ENCODE measurements around the gene STON1. TPM values are rescaled to one million over a fixed set of nuclear protein-coding genes. Genes with fewer than 3 reads are reported as not detected.
"Not testable (repeated sequence)": the region's sequence is repeated elsewhere in the genome, so short reads cannot be mapped to it uniquely, and the experiment has no call there.

Gene STON1
- total RNA-seq, 1 donor from 2014 or later = 0.93 TPM

DNA sequence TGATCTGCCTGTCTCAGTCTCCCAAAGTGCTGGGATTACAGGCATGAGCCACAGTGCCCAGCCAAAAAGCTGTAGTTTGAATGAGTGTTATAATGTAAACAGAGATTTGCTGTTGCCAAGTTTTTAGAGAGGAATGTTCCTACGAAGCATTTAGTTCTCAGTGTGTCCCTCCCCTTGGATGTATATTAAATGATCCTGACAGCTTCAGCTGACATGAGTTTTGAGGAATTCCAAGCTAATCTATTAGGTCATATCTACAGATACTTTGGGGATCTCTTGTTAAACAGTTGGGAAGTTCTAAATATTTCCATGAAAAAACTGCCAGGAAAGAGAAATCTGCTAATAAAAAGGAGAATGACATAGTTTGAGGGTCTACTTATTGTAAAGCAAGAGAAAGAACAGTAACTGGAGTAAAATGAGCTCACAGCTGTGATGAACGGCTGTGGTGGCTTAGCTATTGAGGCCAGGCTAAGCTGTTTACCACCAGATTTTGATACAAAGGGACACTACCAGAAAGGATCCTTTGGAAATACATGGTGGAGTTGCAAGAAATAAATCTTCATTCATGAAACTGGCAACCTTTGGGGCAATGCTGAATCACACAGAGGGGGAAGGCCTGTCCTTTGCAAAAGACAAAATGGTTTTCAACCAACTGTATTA, 2.6 kb upstream of the STON1 start:
- DNase-seq (ENCODE audit: low spot score) (no peak), ATAC-seq (no peak)

DNA sequence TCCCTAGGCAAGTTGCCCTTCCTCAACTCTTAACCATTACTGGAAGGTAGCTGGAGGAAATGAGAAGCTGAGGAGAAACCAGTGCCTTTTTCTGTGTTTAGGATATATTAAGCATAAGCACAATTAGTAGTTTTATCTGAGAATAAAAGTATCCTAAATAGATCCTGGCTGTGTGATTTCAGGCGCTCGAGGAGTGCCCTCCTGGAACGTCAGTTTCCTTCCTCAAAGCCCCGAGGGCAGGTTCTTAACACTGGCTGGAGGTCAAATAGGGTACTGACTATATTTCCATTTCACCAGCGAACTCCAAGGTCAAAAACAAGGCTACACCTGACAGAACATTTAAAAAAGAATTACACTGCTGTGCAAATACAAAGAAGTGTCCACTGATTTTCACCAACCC, 1.5 kb upstream of the STON1 start:
- DNase-seq (ENCODE audit: low spot score) (no peak), ATAC-seq (no peak)

DNA sequence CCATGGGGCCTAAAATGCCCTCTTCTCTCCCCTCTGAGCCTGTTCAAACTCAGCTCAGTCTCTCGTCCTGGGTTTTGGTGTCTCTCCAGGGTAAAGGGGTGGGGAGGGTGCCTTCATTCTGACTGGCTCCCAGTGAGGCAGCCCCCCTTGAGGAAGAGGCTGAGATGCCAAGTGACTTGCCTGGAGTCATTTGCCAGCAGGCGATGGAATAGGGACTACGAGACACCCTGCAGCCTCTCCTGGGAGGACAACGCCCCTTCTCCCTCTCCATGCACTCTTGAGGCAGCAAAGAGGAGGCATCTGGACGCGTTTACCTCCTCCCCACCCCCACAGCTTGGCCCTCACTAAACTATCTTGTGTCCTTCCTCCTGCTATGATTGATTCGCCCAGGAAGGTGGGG, 760 bp upstream of the STON1 start:
- ATAC-seq = no peak

DNA sequence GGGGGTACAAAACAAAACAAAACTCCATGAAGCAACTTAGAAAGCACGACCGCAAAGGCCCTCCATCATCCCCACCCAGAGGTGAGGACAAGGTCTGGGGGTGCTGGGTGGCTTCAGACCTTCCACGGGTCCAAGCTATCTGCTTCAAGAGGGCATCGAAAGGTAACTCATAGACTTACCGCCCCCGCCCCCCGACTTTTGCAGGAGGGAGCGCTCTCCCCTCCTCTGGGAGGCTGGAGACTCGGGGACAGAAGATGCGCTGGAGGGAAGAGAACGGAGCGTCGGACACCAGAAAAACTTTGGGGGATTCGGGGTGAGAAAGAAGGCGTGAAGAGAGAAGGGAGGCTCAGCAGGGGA, 300 bp upstream of the STON1 start:
- ATAC-seq (peak; percentile 9), DNase-seq (ENCODE audit: low spot score) (no peak)

More for the DNA sequence above, 760 bp upstream of the STON1 start:
- DNase-seq (ENCODE audit: low spot score) = no peak

DNA sequence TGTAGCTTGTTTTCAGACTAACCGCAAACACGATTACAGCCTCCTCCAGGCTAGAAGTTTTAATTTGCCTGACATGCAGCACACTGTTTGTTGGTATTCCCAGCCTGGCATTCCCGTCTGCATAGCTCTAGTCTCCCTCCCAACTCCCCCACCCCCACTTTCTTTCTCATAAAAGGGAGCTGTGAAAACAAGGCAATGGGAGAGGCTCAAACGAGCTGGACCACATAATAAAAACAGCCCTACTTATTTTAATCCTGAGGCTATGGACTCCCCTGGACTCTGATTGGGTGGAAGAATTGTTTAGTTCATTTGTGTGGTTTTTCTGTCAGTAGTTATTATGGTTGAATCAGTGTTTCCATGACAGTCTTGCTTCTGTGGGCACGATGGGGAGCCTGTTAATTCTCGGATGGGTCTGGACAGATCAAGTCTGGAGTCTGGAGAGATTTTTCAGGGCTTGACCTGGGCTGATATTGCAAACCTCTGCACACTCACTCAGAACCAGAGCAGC, 1.2 kb downstream of the STON1 start:
- no peak for ATAC-seq
- DNase-seq (ENCODE audit: low spot score) = no peak

DNA sequence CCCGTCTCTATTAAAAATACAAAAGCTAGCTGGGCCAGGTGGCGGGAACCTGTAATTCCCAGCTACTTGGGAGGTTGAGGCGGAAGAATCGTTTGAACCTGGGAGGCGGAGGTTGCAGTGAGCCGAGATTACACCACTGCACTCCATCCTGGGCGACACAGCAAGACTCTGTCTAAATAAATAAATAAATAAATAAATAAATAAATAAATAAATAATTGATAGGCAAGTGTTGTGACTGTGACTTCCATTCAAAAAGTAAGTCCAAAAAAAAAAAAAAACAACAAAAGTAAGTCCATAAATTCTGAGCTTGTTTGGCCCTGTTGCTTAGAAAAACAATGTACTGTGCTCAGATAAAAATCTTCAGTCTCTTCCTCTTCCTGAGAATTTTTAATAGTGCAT, 2.2 kb downstream of the STON1 start:
- ATAC-seq (no peak), DNase-seq (ENCODE audit: low spot score) (no peak)

DNA sequence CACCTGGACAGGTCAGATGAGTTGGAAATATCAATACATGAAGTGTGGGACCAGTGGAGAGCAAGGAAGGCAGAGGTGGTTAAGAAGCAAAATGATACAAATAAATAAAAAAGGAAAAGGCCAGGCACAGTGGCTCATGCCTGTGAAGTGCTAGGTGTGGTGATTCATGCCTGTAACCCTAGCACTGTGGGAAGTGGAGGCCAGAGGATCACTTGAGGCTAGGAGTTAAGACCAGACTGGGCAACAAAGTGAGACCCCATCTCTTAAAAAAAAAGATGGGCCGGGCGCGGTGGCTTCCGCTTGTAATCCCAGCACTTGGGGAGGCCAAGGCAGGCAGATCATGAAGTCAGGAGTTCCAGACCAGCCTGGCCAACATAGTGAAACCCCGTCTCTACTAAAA, 2.9 kb downstream of the STON1 start:
- ATAC-seq = no peak

DNA sequence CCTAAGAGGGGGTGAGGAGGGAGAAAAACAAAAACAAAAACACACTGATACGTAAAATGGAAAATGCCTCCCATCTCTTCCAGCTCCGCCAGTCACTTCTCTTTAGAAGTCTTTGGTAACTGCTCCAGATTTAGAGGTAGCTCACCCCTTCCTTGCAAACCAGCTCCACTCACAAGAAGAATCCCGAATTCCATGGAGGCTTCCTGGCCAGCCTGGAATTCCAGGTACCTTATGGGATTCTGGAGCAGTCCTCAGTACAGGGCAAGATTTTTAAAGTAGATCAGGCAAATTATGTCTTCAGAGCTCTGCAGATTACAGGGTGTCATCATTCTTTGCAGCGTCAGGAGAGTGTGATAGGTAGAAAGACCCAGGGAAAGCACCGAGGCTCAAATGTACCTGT, 4.8 kb downstream of the STON1 start:
- DNase-seq (ENCODE audit: low spot score) (no peak), ATAC-seq (no peak)

More for the DNA sequence above, 2.9 kb downstream of the STON1 start:
- DNase-seq (ENCODE audit: low spot score) = no peak

DNA sequence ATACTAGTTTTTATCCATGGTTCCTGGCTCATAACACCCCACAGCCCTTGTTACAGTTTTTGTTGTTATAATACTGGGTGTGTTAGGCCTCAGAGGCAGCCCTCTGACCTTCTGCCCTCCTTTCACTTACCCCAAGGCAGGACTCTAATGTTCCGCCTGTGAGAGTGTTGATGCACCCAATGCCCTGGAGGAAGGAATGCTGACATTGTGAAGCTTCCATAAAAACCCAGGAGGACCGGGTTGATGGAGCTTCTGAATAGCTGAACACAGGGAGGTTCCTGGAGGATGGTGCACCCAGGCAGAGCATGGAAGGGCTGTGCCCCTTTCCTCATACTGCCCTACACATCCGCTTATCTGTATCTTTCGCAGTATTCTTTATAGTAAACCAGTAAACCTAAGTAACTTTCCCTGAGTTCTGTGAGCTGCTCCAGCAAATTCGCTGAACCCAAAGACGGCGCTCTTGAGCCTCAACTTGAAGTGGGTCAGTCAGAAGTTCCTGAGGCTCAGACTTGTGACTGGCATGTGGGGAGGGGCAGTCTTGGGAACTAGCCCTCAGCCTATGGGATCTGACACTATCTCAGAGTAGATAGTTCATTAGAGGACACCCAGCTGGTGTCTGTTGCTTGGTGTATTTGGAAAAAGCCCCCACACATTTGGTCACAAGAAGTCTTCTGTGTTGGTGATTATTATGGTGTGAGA, 10.4 kb downstream of the STON1 start:
- ATAC-seq = no peak
- no peak for DNase-seq (ENCODE audit: low spot score)

DNA sequence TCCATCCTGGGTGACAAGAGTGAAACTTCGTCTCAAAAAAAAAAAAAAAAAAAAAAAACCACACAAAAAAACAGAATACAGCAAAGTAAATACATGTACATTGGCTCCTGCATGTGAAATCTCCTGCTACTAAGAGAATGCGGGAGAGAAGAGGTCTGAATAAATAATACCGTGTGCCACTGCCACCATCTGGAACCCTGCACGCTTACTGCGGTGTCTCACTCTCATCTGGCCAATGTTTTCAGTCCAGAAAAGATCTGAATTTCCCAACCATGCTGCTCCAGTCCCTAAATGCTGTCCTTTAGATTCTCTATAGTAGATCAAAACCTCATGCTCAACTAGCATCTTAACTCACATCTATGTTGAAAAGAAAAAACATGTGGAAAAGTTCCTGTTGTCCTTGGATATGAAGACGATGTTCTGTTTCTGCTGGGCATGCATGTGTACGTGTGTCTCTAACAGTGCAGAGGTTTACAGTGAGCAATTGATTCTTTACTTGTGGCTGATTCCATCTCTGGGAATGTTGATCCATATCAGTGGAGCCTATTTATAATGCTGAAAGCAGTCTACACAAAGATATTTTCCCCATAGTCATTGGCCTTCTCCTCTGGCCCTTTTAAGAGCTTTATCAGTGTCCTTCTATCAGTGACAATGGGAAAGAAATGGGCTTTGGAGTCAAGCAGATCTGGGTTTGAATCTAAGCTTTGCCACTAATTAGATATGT, 11.9 kb downstream of the STON1 start:
- DNase-seq (ENCODE audit: low spot score) (no peak), ATAC-seq (no peak)

DNA sequence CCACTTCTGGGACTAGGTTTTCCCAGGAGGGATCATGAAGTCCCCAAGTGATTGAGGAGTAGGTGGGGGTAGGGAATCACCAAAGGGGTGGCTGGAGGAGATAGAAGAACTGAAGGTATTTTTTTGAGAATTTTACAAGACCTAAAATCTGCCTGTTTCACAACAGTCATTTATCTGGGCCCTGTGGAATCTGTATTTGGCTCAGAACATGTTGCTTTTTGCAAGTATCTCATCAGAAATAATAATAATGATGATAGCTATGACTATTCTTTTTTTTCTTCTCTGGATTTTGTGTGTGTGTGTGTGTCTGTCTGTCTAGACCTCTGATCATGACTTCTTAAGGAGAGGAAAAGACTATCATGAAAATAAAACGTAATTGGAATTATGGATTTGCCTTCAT, 13.9 kb downstream of the STON1 start:
- no peak for ATAC-seq
- DNase-seq (ENCODE audit: low spot score) = no peak

DNA sequence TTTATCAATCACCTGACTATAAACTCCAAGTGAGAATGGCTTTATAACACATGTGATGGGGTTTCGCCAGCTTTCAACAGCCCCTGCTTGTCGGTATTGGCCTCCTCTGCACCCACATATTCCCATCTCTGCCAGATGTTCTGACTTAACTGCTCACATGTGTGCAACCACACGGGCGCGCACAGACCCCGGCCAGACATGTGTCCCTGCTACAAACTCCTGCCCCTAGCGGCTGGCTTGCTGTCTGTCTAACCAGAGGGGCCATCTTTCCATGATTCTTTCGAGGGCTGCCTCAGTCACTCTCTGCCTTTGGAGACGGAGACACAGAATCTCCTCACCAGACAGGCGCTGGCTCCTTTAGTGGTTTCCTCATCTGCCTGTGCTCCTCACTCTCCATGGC, 15.3 kb downstream of the STON1 start:
- ATAC-seq = no peak

DNA sequence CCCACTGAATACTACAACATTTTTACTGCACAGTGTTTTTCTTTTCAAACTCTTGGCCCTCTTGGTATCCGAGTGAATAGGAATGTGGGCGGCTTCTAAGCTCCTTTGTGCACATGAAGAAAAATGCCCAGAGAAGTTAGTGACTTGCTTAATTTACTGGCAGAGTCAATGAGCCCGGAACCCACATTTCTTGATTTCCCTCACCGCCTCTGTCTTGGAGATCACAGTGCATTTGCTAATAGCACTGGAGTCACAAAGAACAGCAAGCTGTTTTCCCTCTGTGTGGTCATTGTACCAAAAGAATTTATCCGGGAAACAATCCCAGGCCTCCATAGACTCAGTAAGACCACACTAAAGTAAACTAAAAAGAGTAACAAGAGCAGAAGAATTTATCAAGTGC, 18.9 kb downstream of the STON1 start:
- DNase-seq (ENCODE audit: low spot score) (peak; percentile 2), ATAC-seq (no peak)

More for the DNA sequence above, 15.3 kb downstream of the STON1 start:
- DNase-seq (ENCODE audit: low spot score) = peak; percentile 38

DNA sequence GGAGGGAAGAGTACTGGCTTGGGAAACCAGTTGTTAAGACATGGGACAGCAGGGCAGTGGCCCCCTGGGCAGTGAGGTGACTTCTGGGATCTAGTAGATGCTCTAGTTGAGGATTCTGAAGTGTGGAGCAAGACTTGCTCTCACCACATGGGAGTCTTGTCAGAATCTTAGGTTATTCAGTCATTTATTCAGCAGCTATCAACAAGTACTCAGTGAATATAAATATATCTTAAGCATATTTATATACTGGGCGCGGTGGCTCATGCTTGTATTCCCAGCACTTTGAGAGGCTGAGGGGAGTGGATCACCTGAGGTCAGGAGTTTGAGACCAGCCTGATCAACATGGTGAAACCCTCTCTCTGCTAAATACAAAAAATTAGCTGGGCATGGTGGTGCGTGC, 20.0 kb downstream of the STON1 start:
- no peak for ATAC-seq
- DNase-seq (ENCODE audit: low spot score) = peak; percentile 6

DNA sequence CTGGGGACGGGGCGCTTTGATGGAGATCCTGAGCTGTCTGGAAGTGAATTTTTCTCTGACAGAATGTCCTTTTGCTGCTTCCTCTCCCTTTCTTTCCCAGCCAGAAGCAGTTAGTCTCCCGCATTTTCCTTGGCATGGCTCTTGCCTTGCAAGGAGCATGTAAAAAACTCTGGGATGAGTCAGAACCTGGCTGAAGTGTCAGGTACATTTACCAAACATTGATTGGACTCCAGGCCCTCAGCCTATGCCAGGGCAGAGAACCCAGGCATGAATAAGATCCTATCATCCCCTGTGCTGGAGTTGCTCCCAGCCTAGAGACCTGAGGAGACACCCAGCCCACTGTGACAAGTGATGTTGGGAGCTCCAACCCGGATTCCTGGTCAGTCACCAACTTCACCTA, 21.6 kb downstream of the STON1 start:
- DNase-seq (ENCODE audit: low spot score) = peak; percentile 19

DNA sequence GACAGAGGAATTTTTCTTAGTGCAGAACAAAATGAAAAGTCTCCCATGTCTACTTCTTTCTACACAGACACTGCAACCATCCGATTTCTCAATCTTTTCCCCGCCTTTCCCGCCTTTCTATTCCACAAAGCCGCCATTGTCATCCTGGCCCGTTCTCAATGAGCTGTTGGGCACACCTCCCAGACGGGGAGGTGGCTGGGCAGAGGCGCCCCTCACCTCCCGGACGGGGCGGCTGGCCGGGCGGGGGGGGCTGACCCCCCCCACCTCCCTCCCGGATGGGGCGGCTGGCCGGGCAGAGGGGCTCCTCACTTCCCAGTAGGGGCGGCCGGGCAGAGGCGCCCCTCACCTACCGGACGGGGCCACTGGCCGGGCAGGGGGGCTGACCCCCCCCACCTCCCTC, 25.1 kb downstream of the STON1 start:
- peak; percentile 0 for DNase-seq (ENCODE audit: low spot score)
- not testable (repeated sequence) for ATAC-seq

More for the DNA sequence above, 21.6 kb downstream of the STON1 start:
- ATAC-seq = no peak

DNA sequence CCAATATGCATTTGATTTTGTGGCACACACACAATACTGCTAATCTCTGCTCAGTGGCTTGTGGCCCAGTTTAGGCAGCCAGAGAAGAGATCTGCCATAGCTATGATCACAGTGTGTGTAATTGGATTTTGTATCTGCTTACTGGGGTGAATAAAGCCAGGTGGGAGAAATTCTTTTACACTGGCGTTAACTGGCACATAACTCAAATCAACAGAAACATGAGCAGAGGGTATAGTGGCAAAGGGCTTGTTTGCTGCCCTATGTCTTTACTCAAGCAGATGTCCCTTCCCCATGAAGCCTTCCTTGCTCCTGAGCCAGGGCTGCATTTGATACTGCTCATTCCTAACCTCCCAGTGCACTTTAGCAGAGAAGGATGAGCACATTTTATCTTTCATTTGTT, 28.5 kb downstream of the STON1 start:
- no peak for ATAC-seq

DNA sequence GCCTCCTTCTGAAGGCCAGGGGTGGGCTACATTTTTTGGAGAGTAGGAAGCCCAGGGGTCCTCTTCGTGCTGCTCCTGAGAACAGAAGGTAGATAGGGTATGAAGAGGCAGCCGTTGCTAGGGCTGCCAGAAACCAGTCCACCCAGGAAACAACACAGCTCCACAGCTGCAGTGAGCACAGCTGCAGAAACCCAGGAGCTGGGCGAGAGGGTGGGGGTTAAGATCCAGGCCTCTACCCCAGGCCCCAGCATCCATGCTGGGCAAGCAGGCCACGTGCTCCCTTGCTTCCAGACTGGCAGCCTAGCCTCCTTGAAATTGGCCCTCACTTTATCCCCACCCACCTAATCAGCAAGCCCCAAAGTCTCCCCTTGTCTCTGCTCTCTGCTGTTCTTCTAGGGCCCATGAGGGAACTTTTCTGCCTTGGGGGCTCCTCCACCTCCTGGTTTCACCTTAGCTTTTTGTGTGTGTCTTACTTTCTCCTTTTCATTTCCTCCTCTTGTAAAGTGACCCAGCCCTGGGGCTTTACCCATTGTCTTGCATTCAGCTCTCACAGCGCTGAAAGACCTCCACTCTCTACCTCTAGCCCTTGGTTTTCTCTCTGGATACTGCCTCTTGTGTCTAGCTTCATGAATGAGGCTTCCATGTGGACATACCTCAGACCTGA, 30.7 kb downstream of the STON1 start:
- ATAC-seq (no peak), DNase-seq (ENCODE audit: low spot score) (peak; percentile 23)

More for the DNA sequence above, 28.5 kb downstream of the STON1 start:
- DNase-seq (ENCODE audit: low spot score) = peak; percentile 8

DNA sequence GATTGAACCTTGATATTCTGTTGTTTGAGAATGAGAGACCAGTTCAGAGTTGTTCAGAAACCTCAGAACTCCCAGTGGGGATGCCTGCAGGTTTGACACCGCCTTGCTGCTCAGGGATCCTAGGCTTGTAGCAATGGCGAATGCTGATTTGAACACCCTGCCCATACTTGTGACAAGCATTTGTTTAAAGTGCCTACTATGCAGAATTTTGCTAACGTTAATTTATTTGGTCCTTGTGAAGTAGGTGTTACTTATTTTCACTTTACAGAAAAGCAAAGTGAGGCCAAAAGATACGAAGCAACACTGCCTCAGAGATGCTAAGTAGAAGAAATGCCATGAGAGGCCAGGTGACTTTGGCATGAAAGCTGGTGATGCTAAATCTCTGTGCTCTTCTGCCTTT, 32.3 kb downstream of the STON1 start:
- no peak for ATAC-seq
- no peak for DNase-seq (ENCODE audit: low spot score)

DNA sequence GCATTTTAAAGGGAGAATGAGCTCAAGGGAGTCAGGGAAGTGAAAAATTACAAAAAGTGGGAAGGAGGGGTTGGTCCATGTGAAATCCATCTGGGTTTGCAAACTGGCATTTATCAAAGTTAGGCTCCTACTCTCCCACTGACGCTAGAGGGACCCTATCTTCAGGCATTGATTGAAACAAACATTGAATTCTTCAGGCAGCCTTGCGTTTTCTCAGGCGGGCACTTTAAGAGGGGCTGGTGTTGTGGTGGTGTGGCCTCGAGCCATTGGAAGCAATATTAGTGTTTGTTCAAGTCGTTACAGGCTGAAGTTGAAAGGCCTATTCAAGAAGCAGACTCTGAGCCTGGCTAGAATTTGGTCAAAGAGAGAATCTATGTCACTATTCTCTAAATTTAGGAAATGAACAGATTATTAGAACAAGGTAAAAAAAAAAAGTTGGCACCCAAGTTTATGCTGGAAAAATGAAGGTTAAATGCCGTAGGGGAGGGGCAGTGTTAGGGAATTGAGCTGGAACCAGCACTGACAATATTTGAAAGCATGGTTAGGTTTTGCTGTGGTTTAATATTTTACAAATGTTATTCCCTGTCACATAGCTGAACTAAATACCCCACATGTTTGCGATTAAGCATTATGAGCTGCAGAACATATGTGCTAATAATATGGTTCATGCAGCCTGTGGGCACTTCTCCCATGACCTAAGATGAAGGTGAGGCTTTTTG, 36.8 kb downstream of the STON1 start:
- ATAC-seq = no peak
- no peak for DNase-seq (ENCODE audit: low spot score)

DNA sequence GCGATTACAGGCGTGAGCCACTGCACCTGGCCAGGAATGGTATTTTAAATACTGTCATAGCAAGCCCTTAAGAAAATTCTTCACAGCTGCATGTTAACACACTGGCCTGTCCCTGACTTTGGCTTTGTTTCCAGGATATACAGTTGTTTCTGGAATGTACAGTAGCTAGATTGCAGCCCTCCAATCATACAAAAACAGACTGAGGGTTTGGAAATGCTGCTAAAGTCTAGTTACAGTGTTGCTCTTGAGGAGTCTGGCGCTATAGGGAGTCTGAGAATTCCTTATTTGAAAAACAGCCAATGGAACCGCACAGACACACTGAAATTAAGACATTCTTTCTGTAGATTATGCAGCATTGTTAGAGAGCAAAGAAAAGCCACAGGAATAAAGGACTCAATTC, 37.7 kb downstream of the STON1 start:
- no peak for ATAC-seq
- no peak for DNase-seq (ENCODE audit: low spot score)
